Stimulated activated naive CD8-positive, alpha-beta T cell treated with anti-CD3 and anti-CD28 coated beads, Interleukin-15, Interleukin-2, amounts not matched to agents 100 U/mL and 50 U/mL, for 24 hours (primary cell): ENCODE measurements around the gene SLC43A2.

Experiments used
- ATAC-seq: fragments of 150-1000 bp; cut with Tn5 transposase; one replicate; pipeline ENCODE4 v1.10.0; 2021
- DNase-seq: peaks from one replicate; pipeline ENCODE4 v3.0.0; 2021

SLC43A2 gene

DNA sequence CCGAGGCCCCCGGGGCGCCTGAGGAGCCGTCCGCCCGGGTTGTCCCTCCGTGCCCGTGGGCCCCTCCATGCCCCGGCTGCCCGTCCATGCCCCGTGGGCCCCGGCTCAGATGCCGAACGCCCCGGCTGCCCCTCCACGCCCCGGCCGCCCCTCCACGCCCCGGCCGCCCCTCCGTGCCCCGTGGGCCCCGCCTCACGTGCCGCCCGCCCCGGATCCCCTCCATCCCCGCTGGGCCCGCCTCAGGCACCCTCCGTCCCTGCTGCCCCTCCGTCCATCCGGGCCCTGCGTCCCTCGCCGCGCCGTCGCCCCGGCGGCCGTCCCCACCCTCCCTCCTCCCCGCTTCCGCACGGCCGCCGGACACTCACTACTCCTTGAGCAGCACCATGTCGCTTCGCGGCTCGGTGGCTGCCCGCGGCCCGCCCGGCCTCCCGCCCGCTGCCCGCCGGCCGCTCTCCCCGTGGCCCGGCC lies 66.4 kb downstream of the SLC43A2 start:
- DNase-seq (no peak), ATAC-seq (peak; percentile 25)

DNA sequence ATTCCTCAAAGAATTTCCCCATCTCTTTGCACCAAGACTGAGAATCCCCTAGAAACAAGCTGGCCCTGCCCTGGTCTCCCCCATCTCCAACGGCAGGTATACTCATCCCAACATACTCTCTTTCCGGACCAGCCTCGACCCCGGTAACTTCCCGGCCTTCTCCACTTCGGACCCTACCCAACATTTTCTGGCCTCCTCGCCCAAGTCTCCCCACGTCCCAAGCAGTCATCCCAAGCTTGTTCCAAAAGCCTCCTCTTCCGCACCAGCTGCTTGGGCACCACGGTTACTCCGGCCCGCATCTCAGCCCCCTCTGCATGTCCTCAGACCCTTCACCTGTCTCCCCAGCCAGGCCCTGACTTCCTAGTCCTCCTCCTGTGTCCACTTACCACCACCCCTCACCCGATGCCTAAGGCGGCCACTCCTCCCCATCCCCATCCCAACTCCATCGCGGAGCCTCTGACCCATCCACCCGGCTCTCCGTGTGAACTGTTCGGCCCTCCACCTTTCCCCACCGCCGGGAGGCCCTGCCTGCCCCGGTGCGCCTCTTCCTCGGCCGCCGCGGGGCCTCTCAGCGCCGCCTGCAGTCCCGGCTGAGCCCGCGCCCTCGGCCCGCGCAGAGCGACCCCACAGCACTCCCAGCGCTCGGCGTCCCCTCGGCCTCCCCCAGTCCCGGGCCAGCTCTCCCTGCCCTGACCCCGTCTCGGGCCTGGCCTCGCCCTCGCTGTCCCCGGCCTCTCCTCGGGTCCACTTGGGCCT lies 67.0 kb downstream of the SLC43A2 start:
- peak; percentile 61 for DNase-seq
- ATAC-seq: peak; percentile 24

DNA sequence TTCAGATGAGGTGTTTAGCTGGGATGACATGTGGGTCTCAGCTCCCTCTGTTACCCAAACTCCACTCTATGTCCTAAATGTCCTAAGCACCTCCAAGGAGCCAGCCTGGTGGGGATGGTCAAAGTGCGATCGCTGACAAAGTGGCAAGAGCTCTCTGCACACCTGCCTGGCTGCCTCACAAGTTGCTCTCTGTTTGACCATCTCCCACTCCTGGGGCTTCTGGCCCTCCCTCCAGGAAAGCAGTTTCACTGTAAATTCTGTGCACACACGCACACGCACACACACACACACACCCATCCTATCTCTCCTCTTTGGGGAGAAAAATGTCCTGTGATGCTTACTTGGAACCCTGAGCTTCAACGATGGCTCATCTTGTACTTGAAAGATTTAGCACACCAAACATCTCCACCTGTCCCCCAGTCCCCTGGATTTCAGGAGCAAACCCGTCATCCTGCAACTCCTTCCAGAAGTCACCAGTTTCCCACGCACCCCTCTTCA lies 67.7 kb downstream of the SLC43A2 start:
- ATAC-seq: no peak
- DNase-seq: no peak

GRCh38 chr17:1560101-1560857 lies 68.4 kb downstream of the SLC43A2 start:
- ATAC-seq (no peak), DNase-seq (no peak)

DNA sequence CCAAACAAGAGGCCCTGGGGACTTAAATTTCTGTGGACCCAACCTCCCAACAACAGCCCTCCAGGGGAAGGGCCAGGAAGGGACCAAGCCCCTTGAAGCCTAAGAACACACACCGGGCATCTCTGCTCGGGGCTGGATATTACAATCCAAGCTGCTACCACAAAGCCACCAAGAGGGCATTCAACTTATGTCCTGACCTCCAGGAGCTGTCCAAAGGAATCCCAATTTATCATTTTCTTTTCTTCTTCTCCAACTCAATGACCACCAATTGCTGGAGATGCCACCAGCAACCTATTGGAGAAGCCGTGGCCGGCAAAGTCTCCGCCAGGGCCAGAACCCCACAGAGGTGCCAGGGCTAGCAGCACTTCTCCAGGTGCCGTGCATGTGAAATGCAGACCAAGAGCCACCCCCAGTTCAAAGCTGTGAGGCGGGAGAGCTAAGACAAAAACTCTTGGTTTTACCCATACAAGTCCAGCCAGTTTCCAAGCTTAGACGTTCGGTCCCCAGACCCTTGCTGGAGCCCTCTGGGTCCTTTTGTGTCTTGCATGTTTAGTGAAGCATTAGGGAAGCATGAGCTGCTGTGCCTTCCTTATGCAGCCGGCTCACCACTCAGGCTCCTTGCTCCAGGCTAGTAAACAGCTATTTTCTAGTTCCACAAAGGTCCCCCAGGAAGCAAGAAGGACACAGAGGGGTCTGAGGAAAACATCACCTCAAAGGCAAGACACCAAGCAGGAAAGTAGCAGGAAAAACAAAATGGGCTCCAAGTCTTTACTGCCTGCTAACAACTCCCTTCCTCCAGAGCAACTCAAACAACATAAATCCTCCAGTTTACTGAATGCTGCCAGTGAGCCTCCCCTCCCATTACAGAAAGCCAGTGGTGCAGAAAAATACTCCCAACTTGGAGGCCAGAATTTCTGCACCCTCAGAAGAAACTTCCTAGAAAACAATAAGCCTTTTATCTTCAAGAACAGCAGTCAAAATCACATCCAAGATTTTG lies 69.3 kb downstream of the SLC43A2 start:
- no peak for DNase-seq
- no peak for ATAC-seq

DNA sequence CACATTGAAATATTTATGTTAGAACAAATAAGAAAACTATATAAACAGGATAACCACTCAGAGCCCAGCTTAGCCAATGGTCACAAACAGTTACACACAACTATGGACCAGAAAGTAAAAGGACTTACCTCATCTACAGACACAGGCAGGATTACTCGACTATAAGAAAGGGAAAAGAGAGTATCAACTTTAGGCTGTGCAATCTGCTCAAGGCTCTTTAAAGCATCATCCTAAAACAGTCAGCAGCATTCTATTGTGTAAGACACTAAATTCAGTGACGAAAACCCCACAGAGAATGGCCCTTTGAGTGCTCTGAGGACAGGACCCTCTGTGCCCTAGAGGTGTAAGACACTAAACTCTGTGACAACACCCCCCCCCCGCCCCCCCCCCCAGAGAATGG lies 70.2 kb downstream of the SLC43A2 start:
- ATAC-seq (no peak), DNase-seq (no peak)

DNA sequence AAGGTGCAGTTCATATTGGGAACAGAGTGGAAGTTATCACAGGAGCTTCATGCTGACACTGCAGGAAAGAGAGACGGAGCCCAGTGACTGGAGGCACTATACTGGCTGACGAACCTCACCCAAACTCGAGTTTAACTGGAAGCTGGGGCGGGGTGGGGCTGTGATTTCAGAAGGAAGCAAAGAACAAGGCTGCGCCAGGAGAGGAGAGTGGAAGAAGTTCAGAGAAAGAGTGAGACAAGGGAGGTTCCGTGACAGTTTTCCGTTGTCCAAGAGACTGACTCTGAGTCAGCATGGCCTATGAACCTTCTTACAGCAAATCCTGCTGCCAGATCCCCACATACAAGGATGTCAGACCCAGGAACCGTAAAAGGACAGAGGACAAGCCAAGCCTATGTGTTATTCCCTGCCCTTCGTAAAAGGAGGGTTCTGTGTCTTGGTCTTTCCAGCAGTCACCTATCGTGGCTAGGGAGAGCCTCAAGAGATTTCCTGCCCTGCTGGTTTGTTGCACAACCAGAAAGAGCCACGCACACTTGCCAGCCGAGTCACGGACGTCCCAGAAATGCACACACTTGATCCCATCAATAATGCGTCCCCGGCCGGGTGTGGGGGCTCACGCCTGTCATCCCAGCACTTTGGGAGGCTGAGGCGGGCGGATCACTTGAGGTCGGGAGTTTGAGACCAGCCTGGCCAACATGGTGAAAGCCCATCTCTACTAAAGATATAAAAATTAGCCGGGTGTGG lies 71.1 kb downstream of the SLC43A2 start:
- DNase-seq (no peak), ATAC-seq (no peak)

- ATAC-seq (no peak), DNase-seq (no peak)
Measured at GRCh38 chr17:1555651-1556471, 72.8 kb downstream of the SLC43A2 start.

DNA sequence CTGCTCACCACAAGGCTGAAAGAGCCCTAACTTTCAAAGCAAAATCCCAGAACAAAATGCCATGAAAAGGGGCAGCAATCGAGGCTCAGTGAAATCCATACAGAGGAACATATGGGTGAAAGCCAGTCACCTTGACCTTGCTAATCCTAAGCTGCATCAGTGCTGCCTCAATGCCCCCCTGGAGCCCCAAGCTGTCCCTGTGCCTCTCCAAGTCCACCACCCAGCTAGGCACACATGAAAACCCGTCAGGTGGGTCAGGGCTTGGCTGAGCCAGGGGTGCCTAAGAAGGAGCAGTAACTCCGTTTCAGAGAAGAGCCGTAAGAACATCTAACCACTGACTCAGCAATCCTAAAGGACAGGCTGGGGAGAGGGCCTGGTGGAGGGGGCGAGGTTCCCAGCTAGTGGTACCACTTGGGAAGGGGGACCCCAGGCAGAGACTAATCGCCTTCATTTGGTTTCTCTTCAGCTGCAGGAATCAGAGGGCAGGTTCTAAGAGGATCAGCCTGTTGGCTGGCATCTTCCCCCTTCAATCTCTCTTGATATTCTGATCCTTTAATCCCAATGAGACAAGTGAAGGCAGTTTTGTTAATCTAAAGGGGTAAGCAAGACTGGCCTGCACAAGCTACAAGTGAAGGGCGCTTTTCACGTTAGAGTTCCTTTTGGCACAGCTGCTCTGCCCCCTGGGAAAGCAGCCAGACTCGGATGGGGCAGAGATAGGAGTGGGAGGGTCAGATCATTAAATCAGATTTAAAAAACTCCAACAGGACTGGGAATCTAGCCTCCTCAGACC lies 73.7 kb downstream of the SLC43A2 start:
- no peak for DNase-seq
- no peak for ATAC-seq

DNA sequence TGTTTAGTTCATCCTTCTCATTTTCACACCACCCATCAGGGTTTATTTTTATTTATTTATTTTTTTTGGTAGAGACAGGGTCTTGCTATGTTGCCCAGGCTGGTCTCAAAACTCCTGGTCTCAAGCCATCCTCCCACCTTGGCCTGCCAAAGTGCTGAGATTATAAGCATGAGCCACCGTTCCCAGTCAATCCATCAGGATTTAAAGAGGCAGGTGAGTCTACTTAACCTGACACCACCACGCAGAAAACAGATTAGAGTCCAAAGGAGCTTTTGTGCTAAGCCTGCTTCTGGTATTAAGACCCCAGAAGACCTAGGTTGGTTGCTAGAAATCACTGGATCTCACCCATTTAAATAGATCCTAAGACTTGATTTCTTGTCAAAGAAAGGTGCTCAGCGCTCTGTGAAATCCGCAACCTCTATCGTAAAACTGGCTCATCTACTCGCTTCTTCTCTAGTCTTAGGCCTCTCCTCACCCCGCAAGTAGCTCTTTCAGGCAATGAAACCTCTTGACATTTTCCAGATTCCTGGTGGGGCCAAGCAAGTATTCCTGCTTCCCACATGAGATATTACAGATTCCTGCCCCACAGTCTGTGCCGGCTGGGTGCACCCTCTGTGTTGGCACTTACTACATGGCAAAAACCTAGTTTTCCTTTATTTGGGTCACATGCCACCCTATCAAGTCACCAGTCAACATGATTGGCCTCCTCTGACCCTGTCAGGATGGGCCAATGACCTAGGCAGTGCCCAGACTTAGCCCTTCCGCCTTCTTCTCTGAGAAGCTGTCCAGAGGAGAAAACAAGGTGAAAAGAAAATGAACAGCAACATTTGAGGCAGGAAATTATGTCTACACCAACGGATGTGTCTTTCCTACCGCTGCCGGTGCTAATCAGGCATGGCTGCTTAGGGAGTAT lies 75.0 kb downstream of the SLC43A2 start:
- ATAC-seq (no peak), DNase-seq (no peak)

GRCh38 chr17:1552932-1553331 lies 75.7 kb downstream of the SLC43A2 start:
- ATAC-seq (no peak), DNase-seq (no peak)

- ATAC-seq: no peak
- DNase-seq: no peak
Measured at GRCh38 chr17:1551741-1552140, 76.9 kb downstream of the SLC43A2 start.

GRCh38 chr17:1548032-1548431 lies 80.6 kb downstream of the SLC43A2 start:
- DNase-seq (no peak), ATAC-seq (no peak)

GRCh38 chr17:1546292-1546922 lies 82.2 kb downstream of the SLC43A2 start:
- DNase-seq: no peak

GRCh38 chr17:1545618-1546017 lies 83.0 kb downstream of the SLC43A2 start:
- ATAC-seq (no peak), DNase-seq (no peak)

More at GRCh38 chr17:1546292-1546922, 82.2 kb downstream of the SLC43A2 start:
- no peak for ATAC-seq

DNA sequence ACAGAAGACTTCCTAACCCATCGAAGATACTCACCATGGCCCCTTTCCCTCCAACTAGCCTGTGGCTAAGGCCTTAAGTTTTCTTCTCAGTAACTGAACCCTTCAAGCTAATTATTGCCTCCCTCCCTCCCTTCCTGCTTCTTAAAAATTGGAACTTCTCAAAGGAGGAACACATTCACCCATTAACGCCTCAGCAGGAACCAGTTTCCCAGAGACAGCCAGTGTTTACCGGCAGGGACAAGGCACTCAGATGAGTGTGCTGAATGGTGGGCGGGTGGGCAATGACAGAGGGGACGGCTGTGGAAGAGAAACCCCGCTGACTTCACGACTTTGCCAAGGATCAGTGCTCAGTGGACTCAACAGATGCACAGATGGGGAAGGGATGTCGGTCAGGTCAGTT lies 86.3 kb downstream of the SLC43A2 start:
- ATAC-seq: no peak
- no peak for DNase-seq

DNA sequence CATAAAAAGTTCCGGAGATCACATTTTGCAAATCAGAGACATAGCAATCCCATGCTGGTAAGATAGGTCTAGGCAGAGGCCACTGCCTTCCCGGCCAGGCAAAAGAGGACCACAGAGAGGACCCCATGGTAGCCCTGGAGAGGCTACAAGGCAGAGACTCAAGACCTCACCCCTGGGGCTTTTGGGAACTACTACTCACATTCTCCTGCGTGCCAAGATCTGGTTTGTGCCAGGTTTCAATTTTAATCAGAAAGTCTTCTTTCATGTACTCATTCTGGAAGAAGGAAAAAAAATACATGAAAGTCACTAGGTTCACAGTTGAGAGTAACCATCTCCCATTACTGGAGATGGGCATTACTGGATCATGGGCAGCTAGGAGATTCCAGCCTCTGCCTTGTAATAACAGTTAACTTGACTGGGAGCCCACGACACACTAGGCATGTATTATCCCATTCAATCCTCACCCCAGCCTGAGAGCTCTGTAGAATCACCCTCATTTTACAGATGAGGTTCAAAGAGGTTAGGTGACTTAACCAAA lies 87.2 kb downstream of the SLC43A2 start:
- ATAC-seq: peak; percentile 19

DNA sequence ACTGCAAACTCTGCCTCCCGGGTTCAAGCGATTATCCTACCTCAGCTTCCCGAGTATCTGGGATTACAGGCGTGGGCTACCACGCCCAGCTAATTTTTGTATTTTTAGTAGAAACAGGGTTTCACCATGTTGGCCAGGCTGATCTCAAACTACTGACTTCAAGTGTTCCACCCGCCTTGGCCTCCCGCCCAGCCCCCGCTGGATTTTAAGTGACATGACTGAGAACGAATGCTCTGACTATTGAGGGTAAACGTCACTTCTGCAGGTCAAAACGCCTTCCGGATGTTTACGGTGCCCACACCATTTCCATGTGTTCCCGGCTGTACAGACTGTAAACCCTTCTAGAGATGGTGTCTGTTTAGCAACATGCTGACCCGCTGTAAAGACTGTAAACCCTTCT lies 88.8 kb downstream of the SLC43A2 start:
- no peak for DNase-seq
- no peak for ATAC-seq

More for the DNA sequence above, 87.2 kb downstream of the SLC43A2 start:
- no peak for DNase-seq
